H1 (cell line): Measurements from ENCODE around the gene CDC26. TPM values are rescaled to one million over a fixed set of nuclear protein-coding genes. Genes with fewer than 3 reads are reported as not detected.

Source experiments
- CTCF ChIA-PET: fragments of 300-600 bp; sonication (Branson Sonifier 250); formaldehyde crosslinking; loops from one replicate; lab custom pipeline; 2021; ENCODE audit not compliant: partially characterized antibody; lab: Charles Lee
- POLR2A ChIA-PET: fragments of 300-600 bp; sonication (Branson Sonifier 250); formaldehyde crosslinking; loops from one replicate; lab custom pipeline; 2021; ENCODE audit warnings: inconsistent platforms; ENCODE audit not compliant: partially characterized antibody; lab: Charles Lee
- DNase-seq, 2 experiments: peaks; one replicate each; pipeline versions ENCODE4 v3.0.0 to v3.0.0-alpha.2; 2010 to 2022; ENCODE audit warnings: low spot score in 2 of 2, low read depth in 1 of 2, mixed read lengths in 1 of 2
- FAIRE-seq: peaks from 2 replicates; lab custom pipeline; 2011; peaks lifted over from hg19 to GRCh38; lab: Jason Lieb, UNC
- H2AFZ ChIP-seq: 2 replicates; pipeline ENCODE4 v1.8.1; 2012; ENCODE audit warnings: low read length, inconsistent platforms
- H2AK5ac ChIP-seq: 2 replicates; pipeline ENCODE4 v1.6.1; 2013; ENCODE audit warnings: low read depth, low read length
- H2BK120ac ChIP-seq: replicated peaks from 2 replicates; pipeline ENCODE3; 2013; ENCODE audit warnings: low read depth, low read length, inconsistent platforms
- H2BK12ac ChIP-seq: 2 replicates; pipeline ENCODE4 v1.6.1; 2013; ENCODE audit warnings: low read depth, low read length
- H2BK15ac ChIP-seq: 2 replicates; pipeline ENCODE4 v1.6.1; 2013; ENCODE audit warnings: low read length
- H2BK20ac ChIP-seq: 2 replicates; pipeline ENCODE4 v1.6.1; 2013; ENCODE audit warnings: low read length
- H2BK5ac ChIP-seq: 2 replicates; pipeline ENCODE4 v1.6.1; 2013; ENCODE audit warnings: low read depth, low read length
- H3K14ac ChIP-seq: 2 replicates; pipeline ENCODE4 v1.6.1; 2013; ENCODE audit warnings: inconsistent platforms; ENCODE audit not compliant: insufficient read length
- H3K18ac ChIP-seq: 2 replicates; pipeline ENCODE4 v1.6.1; 2013; ENCODE audit warnings: low read length; ENCODE audit errors: extremely low read depth
- H3K23ac ChIP-seq: 2 replicates; pipeline ENCODE4 v1.6.1; 2013; ENCODE audit warnings: inconsistent platforms; ENCODE audit not compliant: insufficient read length
- H3K23me2 ChIP-seq: 2 replicates; pipeline ENCODE4 v1.6.1; 2013; ENCODE audit warnings: low read depth, low read length
- H3K27ac ChIP-seq: 2 replicates; pipeline ENCODE4 v1.6.1; 2011; ENCODE audit warnings: low read depth, low read length, inconsistent platforms
- H3K27me3 ChIP-seq, 4 experiments: replicated peaks in 1 of 4; 1 replicate in 1 of 4; 2 replicates in 3 of 4; pipeline versions ENCODE4 v1.6.1 to v1.8.1; 2011 to 2013; ENCODE audit warnings: low read length in 3 of 4, mild to moderate bottlenecking in 3 of 4, inconsistent platforms in 2 of 4, mixed read lengths in 2 of 4, moderate library complexity in 1 of 4; ENCODE audit not compliant: control insufficient read depth in 3 of 4, insufficient read depth in 3 of 4; ENCODE audit errors: extremely low read depth in 1 of 4
- H3K36me3 ChIP-seq, 4 experiments: 2 replicates each; pipeline versions ENCODE4 v1.6.1 to v1.8.1; 2011 to 2013; ENCODE audit warnings: mild to moderate bottlenecking in 4 of 4, low read length in 3 of 4, moderate library complexity in 2 of 4, control low read depth in 1 of 4, inconsistent platforms in 1 of 4; ENCODE audit not compliant: insufficient read depth in 4 of 4, control insufficient read depth in 2 of 4
- H3K4ac ChIP-seq: replicated peaks from 2 replicates; pipeline ENCODE3; 2013; ENCODE audit warnings: low read length, low read depth, mixed read lengths, inconsistent platforms; ENCODE audit not compliant: insufficient read length
- H3K4me1 ChIP-seq, 4 experiments: replicated peaks in 1 of 4; 1 replicate in 1 of 4; 2 replicates in 3 of 4; pipeline versions ENCODE4 v1.6.1 to v1.8.1; 2011 to 2013; ENCODE audit warnings: low read length in 3 of 4, inconsistent platforms in 2 of 4, mixed read lengths in 1 of 4; ENCODE audit not compliant: insufficient read depth in 4 of 4, control insufficient read depth in 3 of 4
- H3K4me2 ChIP-seq, 2 experiments: 2 replicates each; pipeline versions ENCODE4 v1.6.1 to v1.8.1; 2011 to 2013; ENCODE audit warnings: low read depth in 2 of 2, low read length in 2 of 2, control low read depth in 1 of 2, inconsistent platforms in 1 of 2, mild to moderate bottlenecking in 1 of 2; ENCODE audit not compliant: insufficient read depth in 1 of 2
- H3K4me3 ChIP-seq, 4 experiments: fragments of 200-600, 300-600 bp in 1 of 4; sonication (generic), shearing (Covaris generic), sonication (Bioruptor Twin) in 1 of 4; 2 replicates each; pipeline versions ENCODE4 v1.5.1 to v1.8.1; 2011 to 2016; ENCODE audit warnings: low read length in 4 of 4, low read depth in 3 of 4, control low read depth in 2 of 4, inconsistent platforms in 2 of 4, mild to moderate bottlenecking in 2 of 4, mixed read lengths in 1 of 4, moderate library complexity in 1 of 4; ENCODE audit not compliant: insufficient read depth in 2 of 4; ENCODE audit errors: extremely low read depth in 1 of 4
- H3K56ac ChIP-seq: replicated peaks from 2 replicates; pipeline ENCODE3; 2013; ENCODE audit warnings: low read depth, mild to moderate bottlenecking, mixed read lengths, low read length, inconsistent platforms; ENCODE audit not compliant: insufficient read length
- H3K79me1 ChIP-seq: 2 replicates; pipeline ENCODE4 v1.6.1; 2013; ENCODE audit warnings: low read depth, low read length, control low read depth
- H3K79me2 ChIP-seq, 2 experiments: 2 replicates each; pipeline versions ENCODE4 v1.6.1 to v1.8.1; 2012 to 2013; ENCODE audit warnings: low read length in 2 of 2, mild to moderate bottlenecking in 2 of 2, inconsistent platforms in 1 of 2; ENCODE audit not compliant: insufficient read depth in 2 of 2, control insufficient read depth in 1 of 2
- H3K9ac ChIP-seq, 4 experiments: replicated peaks in 1 of 4; 1 replicate in 1 of 4; 2 replicates in 3 of 4; pipeline versions ENCODE4 v1.6.1 to v1.8.1; 2011 to 2013; ENCODE audit warnings: low read depth in 3 of 4, low read length in 3 of 4, control low read depth in 2 of 4, mild to moderate bottlenecking in 2 of 4, moderate library complexity in 2 of 4, inconsistent platforms in 1 of 4; ENCODE audit errors: extremely low read depth in 1 of 4
- H3K9me3 ChIP-seq, 2 experiments: 2 replicates each; pipeline versions ENCODE4 v1.6.1 to v1.8.1; 2012 to 2013; ENCODE audit warnings: mild to moderate bottlenecking in 2 of 2, moderate library complexity in 2 of 2, control low read depth in 1 of 2, inconsistent platforms in 1 of 2, low read depth in 1 of 2, low read length in 1 of 2, mixed read lengths in 1 of 2; ENCODE audit not compliant: insufficient read depth in 2 of 2
- H4K20me1 ChIP-seq, 2 experiments: replicated peaks in 1 of 2; 2 replicates each; pipeline versions ENCODE3 to v1.8.1; 2011 to 2013; ENCODE audit warnings: inconsistent platforms in 2 of 2, low read length in 2 of 2, mild to moderate bottlenecking in 1 of 2; ENCODE audit not compliant: insufficient read depth in 2 of 2, control insufficient read depth in 1 of 2
- H4K5ac ChIP-seq: 2 replicates; pipeline ENCODE4 v1.6.1; 2013; ENCODE audit warnings: low read length, low read depth, mixed read lengths, inconsistent platforms; ENCODE audit not compliant: insufficient read length
- H4K8ac ChIP-seq: 2 replicates; pipeline ENCODE4 v1.8.0; 2013; ENCODE audit warnings: mild to moderate bottlenecking, moderate library complexity, low read length, inconsistent platforms; ENCODE audit not compliant: insufficient read depth; ENCODE audit errors: extremely low read depth
- H4K91ac ChIP-seq: replicated peaks from 2 replicates; pipeline ENCODE3; 2013; ENCODE audit warnings: low read length, mixed read lengths, inconsistent platforms; ENCODE audit not compliant: insufficient read length
- CHD2 ChIP-seq: IDR thresholded peaks from 2 replicates; pipeline ENCODE4 v1.6.1; 2012; ENCODE audit warnings: low read length, improper control_type of control experiment
- CTBP2 ChIP-seq: IDR thresholded peaks from 2 replicates; pipeline ENCODE4 v1.7.0; 2011; ENCODE audit warnings: borderline replicate concordance, mild to moderate bottlenecking, moderate library complexity, mixed read lengths, low read length; ENCODE audit not compliant: insufficient read depth, insufficient read length
- FOSL1 ChIP-seq: IDR thresholded peaks from 2 replicates; pipeline ENCODE4 v1.6.1; 2011; ENCODE audit warnings: mild to moderate bottlenecking, low read depth, low read length, moderate library complexity; ENCODE audit not compliant: insufficient read depth
- KDM1A ChIP-seq: fragments of 200-600, 300-600 bp; sonication (generic); IDR thresholded peaks from 2 replicates; pipeline ENCODE4 v1.7.1; 2016; ENCODE audit warnings: mild to moderate bottlenecking, low read length, borderline replicate concordance
- KDM5A ChIP-seq: fragments of 200-600 bp; IDR thresholded peaks from 2 replicates; pipeline ENCODE4 v1.7.1; 2012; ENCODE audit warnings: mild to moderate bottlenecking, low read length, inconsistent platforms, mixed read lengths
- MAFK ChIP-seq: IDR thresholded peaks from 2 replicates; pipeline ENCODE4 v1.6.1; 2012; ENCODE audit warnings: low read depth, mild to moderate bottlenecking, improper control_type of control experiment, low read length
- NANOG ChIP-seq: IDR thresholded peaks from 2 replicates; pipeline ENCODE4 v1.6.1; 2011; ENCODE audit warnings: low read length, low read depth, mild to moderate bottlenecking, inconsistent platforms; ENCODE audit not compliant: insufficient read depth, poor library complexity, severe bottlenecking
- POLR2A ChIP-seq, 2 experiments: IDR thresholded peaks; 1 replicate in 1 of 2; 2 replicates in 1 of 2; pipeline ENCODE4 v1.6.1; 2011; ENCODE audit warnings: low read depth in 2 of 2, low read length in 2 of 2, mild to moderate bottlenecking in 2 of 2; ENCODE audit errors: control extremely low read depth in 1 of 2
- RXRA ChIP-seq: IDR thresholded peaks from 2 replicates; pipeline ENCODE4 v1.6.1; 2011; ENCODE audit warnings: low read depth, mild to moderate bottlenecking, low read length, moderate library complexity; ENCODE audit not compliant: insufficient read depth
- SIRT6 ChIP-seq: IDR thresholded peaks from one replicate; pipeline ENCODE4 v1.7.1; 2012; ENCODE audit warnings: low read length, inconsistent platforms
- SP1 ChIP-seq: IDR thresholded peaks from 2 replicates; pipeline ENCODE4 v1.6.1; 2011; ENCODE audit warnings: low read depth, low read length
- TAF1 ChIP-seq: IDR thresholded peaks from 2 replicates; pipeline ENCODE4 v1.6.1; 2011; ENCODE audit warnings: mild to moderate bottlenecking, low read depth, low read length
- TAF7 ChIP-seq: optimal IDR thresholded peaks from 2 replicates; pipeline ENCODE3; 2011; ENCODE audit warnings: low read depth, mild to moderate bottlenecking, inconsistent platforms, low read length, moderate library complexity, borderline replicate concordance
- TEAD4 ChIP-seq: IDR thresholded peaks from 2 replicates; pipeline ENCODE4 v1.6.1; 2012; ENCODE audit warnings: low read depth, low read length, inconsistent platforms, mixed read lengths
- YY1 ChIP-seq: IDR thresholded peaks from 2 replicates; pipeline ENCODE4 v1.6.1; 2011; ENCODE audit warnings: low read depth, mild to moderate bottlenecking, low read length
- WGBS, 2 experiments: shearing (Covaris generic) in 1 of 2; methylation state at CpG; one replicate each; pipeline versions ENCODE4 v1.1.6 to v1.1.7; 2013 to 2015; ENCODE audit warnings: low lambda C conversion rate in 2 of 2, mixed read lengths in 2 of 2, inconsistent platforms in 1 of 2, low coverage in 1 of 2, missing lambda C conversion rate in 1 of 2; ENCODE audit not compliant: insufficient replicate concordance in 2 of 2, insufficient coverage in 1 of 2, insufficient read length in 1 of 2; ENCODE audit errors: extremely low coverage in 1 of 2, missing lambda C conversion rate in 1 of 2; 5-methylcytosine and 5-hydroxymethylcytosine counted together
- polyA plus RNA-seq, 7 experiments: library from polyadenylated mRNA; depleted of rRNA in 3 of 7; stranded (reverse) in 5 of 7; unstranded in 2 of 7; fragments of >200 nt in 5 of 7; fragments of 200-250 nt in 2 of 7; gene quantifications; 1 replicate in 5 of 7; 2 replicates in 1 of 7; 4 replicates in 1 of 7; pipeline versions ENCODE4 v1.2.1 to v1.2.3, GENCODE V29; 2011 to 2013; ENCODE audit warnings: missing spikeins in 2 of 7, mixed read lengths in 2 of 7
- total RNA-seq: library from RNA; stranded (reverse); fragmentation: NEBNext Ultra II Directional; extraction: Animal tissue kit (Norgen Biotek cat#: 25700); gene quantifications from 2 replicates; pipeline ENCODE4 v1.2.1, GENCODE V29; 2021

Gene CDC26
- total and polyA plus RNA-seq, 2 of the 8 experiments (the other 6 are each of a cell fraction or from before 2014, with no cell fraction given) = 31.5 to 41.9 TPM

DNA sequence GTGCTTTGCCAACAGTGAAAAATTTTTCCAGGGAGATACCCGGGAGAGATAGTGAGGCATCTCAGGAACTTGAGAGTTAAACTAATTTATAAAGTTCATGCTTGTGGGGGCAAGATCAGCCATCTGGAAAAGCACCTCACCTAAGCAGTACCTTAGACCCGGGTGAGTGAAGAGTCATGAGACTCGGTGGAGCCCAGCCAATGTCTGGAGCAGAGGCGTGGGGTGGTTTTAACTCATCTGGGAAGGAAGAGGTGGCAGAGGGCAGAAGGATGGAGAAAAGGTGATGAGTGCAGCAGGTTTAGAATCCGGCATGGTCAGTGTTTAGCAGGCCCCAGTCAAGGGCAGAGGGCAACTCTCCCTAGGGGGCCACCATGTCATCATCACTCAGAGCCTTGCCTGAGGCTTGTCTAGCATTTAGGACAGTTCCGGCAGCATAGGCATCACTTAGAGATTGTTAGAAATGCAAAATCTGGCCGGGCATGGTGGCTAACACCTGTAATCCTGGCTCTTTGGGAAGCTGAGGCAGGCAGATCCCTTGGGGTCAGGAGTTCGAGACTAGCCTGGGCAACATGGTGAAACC lies 32.1 kb upstream of the CDC26 start:
- Histone ChIP-seq H4K8ac (no peak overlapping the region), H3K4me3 (no peak overlapping the region), H3K18ac (no peak overlapping the region), H2BK5ac (no peak overlapping the region), H3K4me1 (0 out of 7 replicates have a peak, but pooled peaks cover 0 to 1% (median 0%) of the 10 kb centered on the region in 4 experiments), H4K5ac (no peak overlapping the region), H2BK15ac (no peak overlapping the region), H3K23ac (no peak overlapping the region), H3K27ac (no peak overlapping the region), H3K9ac (no peak overlapping the region), H2BK20ac (no peak overlapping the region), H3K36me3 (no peaks in the 10 kb centered on the region), H4K91ac (no peak overlapping the region), H2BK120ac (no peak overlapping the region), H3K56ac (no peak overlapping the region), H3K79me2 (no peaks in the 10 kb centered on the region), H2AFZ (no peak overlapping the region), H3K4ac (no peak overlapping the region), H4K20me1 (no peaks in the 10 kb centered on the region), H3K9me3 (no peaks in the 10 kb centered on the region), H3K14ac (no peak overlapping the region), H3K23me2 (no peaks in the 10 kb centered on the region), H3K27me3 (no peaks in the 10 kb centered on the region; a peak in 1 of 7 replicates), H3K79me1 (no peaks in the 10 kb centered on the region), H2AK5ac (no peak overlapping the region), H2BK12ac (no peak overlapping the region), H3K4me2 (no peak overlapping the region)
- ChIA-PET CTCF (interaction anchor here (1.1 to 1.7 kb wide), 4 partner anchors 12 to 102 kb away, joined by 3 to 19 read pairs (median 3); no protein-coding TSS in a partner anchor), POLR2A (no interaction called here)
- FAIRE-seq (no peak), DNase-seq (no peak)
- WGBS, 2 experiments = 84% methylated on average over 8 of the region's 8 CpGs; no CpG with 5 or more reads in 1 of the 2 experiments
- no peak for TF ChIP-seq POLR2A (IDR thresholded peaks at IDR 0.05; ENCODE audit: control extremely low read depth in 1 of 2, low read depth in 2 of 2, low read length in 2 of 2)
- no peak for TF ChIP-seq MAFK
- no peak for TF ChIP-seq SIRT6
- no peak for TF ChIP-seq TEAD4
- no peak for TF ChIP-seq FOSL1
- no peak for TF ChIP-seq RXRA
- TF ChIP-seq CHD2 = no peak
- no peak for TF ChIP-seq TAF7
- no peak for TF ChIP-seq CTBP2
- TF ChIP-seq KDM5A = no peak
- TF ChIP-seq YY1 = no peak
- TF ChIP-seq KDM1A = no peak
- TF ChIP-seq TAF1 = no peak
- no peak for TF ChIP-seq NANOG
- no peak for TF ChIP-seq SP1
